EH (cell line): ENCODE data around the gene CREB3L2.
"Not testable (repeated sequence)": the region's sequence is repeated elsewhere in the genome, so short reads cannot be mapped to it uniquely, and the experiment has no call there.

ENCODE experiments used
- DNase-seq: peaks from one replicate; pipeline ENCODE4 v3.0.0-alpha.2; 2015; ENCODE audit warnings: low read depth

The CREB3L2 gene

GRCh38 chr7:137838706-137839315 is 163.1 kb downstream of the CREB3L2 start:
- no peak for DNase-seq

GRCh38 chr7:137836541-137836940 is 165.3 kb downstream of the CREB3L2 start:
- DNase-seq: peak; percentile 11

GRCh38 chr7:137836113-137836509 is 165.8 kb downstream of the CREB3L2 start:
- DNase-seq: peak; percentile 68

GRCh38 chr7:137835486-137836112 is 166.3 kb downstream of the CREB3L2 start:
- DNase-seq: no peak

GRCh38 chr7:137834552-137834951 is 167.3 kb downstream of the CREB3L2 start:
- DNase-seq: no peak

- not testable (repeated sequence) for DNase-seq
Measured at GRCh38 chr7:137832990-137833389, 168.9 kb downstream of the CREB3L2 start.

GRCh38 chr7:137832382-137832781 is 169.5 kb downstream of the CREB3L2 start:
- DNase-seq: no peak

- DNase-seq: not testable (repeated sequence)
Measured at GRCh38 chr7:137831555-137831954, 170.3 kb downstream of the CREB3L2 start.

- DNase-seq: no peak
Measured at GRCh38 chr7:137829337-137829992, 172.4 kb downstream of the CREB3L2 start.

- no peak for DNase-seq
Measured at GRCh38 chr7:137828456-137828855, 173.4 kb downstream of the CREB3L2 start.

GRCh38 chr7:137825489-137825888 is 176.4 kb downstream of the CREB3L2 start:
- DNase-seq: no peak
